ENCODE results near the gene DYNC2LI1.

- TF ChIP-seq POLR2AphosphoS5 (IDR thresholded peaks at IDR 0.05) (no peak), POLR2A (IDR thresholded peaks at IDR 0.05) (no peak), CTCF (IDR thresholded peaks at IDR 0.05) (no peak), EP300 (IDR thresholded peaks at IDR 0.05) (no peak)
Measured at GRCh38 chr2:43766006-43766405, 7.8 kb upstream of the DYNC2LI1 start.

All from stomach (tissue), 4 donors.